Stimulated activated CD8-positive, alpha-beta memory T cell treated with anti-CD3 and anti-CD28 coated beads, Interleukin-15, amount 100 ng/mL, for 24 hours (primary cell): ENCODE data around the gene ZNF277.

Experiments
- DNase-seq: peaks from one replicate; pipeline ENCODE4 v3.0.0-alpha.2; 2020; ENCODE audit warnings: low read depth

Gene ZNF277

DNA sequence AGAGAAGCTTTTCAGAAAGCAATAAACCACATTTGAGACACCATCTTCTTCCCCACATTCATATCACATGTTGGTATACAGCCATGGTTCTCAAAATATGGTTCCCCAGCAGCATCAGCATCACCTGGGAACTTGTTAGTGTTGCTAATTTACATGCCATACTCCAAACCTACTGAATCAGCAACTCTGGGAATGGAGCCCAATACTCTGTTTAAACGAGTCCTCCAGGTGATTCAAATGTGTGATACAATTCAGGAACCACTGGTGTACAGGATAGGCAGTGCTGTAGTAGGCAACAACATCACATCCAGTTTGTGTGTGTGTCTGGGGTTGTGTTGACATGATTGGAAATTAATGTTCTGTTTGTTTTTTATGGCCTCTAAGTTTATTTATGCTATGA, 47.7 kb downstream of the ZNF277 start:
- DNase-seq, result no peak

DNA sequence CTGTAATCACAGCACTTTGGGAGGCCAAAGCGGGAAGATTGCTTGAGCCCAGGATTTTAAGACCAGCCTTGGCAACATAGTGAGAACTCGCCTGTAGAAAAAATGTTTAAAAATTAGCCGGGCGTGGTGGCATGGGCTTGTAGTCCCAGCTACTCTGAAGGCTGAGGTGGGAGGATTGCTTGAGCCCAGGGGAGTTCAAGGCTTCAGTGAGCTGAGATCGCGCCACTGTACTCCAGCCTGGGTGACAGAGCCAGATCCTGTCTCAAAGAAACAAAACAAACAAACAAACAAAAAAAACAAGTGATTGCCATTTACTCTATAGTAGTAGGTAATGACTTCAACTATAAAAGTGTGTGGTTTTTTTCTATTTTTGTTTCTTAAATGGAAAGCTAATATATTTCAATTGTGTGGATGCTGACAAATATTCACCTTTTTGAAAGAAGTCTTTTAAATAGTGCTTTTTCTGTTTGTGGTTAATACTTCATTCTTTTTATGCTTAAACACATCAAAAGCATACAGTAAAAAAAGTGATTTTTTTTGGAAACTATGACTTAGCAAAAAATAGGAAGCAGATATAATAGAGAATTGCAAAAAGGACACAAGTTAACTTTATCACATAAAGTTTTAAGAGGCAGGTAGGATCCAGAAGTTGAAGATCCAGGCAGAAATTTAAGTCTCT, 48.4 kb downstream of the ZNF277 start:
- no peak for DNase-seq

DNA sequence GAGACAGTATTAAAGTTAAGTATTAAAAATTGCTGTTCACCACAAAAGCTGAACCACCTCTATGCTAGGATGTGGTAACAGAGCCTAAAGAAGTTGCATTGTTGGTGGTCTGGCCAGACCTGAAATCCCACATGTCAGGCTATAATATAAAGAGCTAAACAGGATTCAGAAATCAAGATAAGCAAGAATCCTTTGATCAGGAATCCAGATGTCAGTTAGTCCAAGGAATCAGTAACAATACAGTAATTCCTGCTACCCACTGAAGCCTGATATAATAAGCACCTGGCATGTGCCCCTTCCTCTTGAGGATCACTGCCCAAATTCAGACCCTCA, 48.9 kb downstream of the ZNF277 start:
- no peak for DNase-seq

DNA sequence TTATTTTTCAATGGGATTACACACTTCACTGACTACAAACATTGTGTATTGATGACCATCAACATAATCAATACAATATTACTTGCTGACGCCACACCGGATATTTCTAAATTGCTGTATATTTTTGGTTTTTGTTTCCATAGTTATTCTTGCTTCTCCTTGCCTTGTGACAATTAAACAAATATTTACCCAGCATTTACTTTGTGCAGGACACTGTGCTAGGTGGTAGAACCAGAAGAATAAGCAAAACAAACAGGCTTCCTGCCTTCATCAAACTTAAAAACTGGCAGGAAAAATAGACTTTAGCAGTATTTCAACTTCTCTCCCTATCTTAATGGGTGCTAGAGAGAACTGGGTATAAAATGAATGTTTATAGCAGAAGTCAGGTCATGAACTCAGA, 50.6 kb downstream of the ZNF277 start:
- DNase-seq, result no peak

DNA sequence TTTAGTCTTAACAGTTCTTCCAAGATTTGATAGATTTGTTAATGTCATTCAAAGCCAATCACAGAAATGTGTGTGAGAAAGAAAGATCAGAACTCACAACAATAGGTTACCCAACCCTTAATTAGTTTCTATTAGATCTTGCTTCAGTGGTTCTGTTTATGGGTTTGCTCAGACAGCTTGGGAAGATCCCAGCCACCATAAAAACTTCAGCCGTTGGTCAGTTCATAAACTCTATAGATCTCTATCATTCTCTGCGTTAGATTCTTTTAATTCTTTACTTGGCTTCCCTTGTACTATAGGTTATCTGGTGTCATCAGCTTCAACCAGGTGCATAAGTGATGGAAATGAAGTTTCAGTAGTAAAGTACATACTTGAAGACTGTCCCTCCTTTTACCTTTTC, 54.4 kb downstream of the ZNF277 start:
- no peak for DNase-seq

DNA sequence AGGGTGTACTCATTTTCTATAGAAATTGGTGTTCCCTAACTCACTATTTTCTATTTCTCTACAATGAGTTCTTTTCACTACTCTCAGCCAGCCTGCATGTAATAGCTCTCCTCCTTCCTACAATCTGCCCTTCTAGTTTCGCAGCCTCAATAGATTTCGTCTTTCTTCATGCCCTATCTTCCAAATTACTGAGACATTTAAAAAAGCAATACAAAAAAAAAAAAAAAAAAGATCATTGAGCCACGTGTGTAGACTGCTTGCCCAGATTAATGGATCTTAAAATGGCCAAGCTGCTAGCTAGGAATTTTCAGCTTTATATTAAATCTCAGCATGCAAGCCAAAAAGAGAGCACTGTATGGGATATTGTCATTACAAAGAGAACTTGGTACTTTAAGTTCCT, 55.5 kb downstream of the ZNF277 start:
- no peak for DNase-seq

DNA sequence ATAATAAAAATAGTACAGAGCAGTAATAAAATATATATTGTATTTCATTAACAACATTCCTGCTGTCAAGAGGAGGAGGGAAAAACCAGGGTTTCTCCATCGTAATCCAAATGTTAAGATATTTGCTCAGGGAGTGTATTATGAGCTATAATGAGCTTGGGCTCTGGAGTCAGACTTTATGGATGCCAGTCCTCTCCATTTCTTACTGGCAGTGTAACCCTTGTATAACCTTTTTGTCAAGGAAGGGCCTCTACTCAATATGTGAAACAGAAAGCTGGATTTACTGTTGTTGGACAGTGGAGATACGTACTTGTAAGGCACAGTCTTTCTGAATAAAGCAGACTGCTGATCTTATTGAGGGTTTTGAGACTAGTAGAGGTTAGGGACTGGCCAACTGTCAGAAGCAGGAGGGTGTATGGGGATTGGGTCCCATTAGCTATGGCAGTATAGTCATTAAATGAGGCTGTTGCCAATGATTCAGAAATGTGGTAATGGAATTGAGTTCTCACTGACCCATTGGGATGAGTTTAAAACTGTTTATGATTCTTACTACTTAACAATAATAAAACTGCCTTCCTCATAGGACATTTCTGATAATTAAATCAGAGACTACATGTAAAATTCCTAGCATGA, 56.5 kb downstream of the ZNF277 start:
- DNase-seq, result no peak

DNA sequence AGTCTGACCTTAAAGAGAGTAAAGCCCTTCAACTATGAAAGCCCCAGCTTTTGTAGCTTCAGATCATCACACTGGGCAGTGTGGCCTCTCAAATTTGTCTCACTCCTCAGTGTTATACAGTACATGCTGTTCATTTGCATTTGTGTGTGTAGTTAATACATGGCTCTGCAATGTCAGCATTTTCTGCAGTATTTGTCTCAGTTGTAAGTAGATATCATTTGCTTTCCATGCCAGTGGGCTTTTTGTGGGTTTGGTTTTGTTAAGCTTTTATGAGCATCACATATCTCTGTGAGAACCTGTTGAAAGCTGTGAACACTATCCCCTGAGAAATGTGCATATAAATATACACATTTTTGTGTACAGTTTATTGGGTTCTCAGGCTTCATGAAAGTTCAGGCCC, 57.0 kb downstream of the ZNF277 start:
- no peak for DNase-seq

DNA sequence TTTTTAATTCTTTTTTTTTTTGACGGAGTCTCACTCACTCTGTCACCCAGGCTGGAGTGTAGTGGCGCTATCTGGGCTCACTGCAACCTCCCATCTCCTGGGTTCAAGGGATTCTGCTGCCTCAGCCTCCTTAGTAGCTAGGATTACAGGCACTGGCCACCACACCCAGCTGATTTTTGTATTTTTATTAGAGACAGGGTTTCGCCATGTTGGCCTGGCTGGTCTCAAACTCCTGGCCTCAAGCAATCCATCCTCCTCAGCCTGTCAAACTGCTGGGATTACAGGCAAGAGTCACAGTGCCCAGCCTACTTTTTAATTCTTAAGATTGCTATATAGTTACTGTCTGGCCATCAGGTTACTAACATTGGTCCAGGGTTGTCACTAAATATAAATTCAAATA, 59.6 kb downstream of the ZNF277 start:
- no peak for DNase-seq

DNA sequence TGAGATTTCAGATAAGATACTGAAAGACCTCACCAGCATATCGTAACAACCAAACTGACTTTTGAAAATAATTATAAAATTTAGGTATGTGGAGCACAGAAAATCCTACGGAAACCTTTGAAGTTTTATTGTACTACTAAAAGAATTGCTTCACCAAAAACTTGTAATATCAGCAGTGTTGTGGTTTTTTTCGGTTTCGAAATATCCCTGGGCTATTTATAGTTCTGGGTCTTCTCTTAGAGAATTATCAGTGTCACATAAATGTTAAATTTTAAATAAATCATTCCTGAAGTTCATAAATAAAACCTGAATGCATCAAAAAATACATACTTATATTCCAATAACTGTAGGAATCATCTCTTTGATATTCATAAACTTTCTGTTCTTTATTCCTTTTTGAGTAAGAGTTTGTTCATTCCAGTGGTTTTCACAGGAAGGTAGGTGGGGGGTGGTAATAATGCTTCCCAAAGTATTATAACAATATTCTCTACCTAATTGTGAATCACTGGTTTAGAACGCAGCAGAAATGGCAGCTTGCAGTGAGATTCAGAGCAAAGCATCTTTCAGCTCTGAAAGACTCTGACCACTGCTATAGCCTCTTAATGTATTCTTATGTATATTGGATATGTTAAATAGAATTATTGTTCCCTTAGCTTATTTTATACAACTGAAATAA, 60.2 kb downstream of the ZNF277 start:
- DNase-seq, result no peak

DNA sequence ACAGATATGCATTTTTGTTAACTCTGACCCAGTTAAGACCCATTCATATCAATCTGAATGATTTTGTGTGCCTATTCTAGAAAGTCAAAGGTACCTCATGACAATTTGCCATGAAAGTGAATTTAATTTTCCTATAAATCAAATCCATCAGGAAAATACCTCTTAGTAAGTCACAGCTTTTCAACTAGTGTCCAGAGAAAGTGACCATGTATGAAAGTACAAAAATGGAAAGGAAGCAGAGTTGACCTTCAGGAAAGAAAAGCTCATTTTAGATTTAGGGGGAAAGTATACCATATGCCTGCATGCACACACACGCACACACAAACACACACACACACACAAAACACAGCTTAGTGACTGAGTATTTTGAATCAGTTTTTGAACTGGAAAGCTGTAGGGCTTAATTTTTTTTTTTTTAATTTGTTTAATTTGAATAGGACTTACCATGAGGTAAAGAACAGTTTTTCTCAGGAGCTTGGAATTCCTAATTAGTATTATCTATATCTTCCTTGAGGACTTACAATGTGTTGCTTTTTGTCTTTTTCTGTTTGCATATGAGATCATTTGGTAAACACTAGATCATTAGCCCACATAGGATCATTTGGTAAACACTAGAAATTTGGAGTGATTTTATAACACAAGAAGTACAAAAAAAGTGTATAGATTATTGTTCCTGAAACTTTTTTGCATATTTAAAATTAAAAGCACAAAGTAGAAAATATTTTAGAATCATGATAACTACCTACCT, 61.6 kb downstream of the ZNF277 start:
- no peak for DNase-seq

DNA sequence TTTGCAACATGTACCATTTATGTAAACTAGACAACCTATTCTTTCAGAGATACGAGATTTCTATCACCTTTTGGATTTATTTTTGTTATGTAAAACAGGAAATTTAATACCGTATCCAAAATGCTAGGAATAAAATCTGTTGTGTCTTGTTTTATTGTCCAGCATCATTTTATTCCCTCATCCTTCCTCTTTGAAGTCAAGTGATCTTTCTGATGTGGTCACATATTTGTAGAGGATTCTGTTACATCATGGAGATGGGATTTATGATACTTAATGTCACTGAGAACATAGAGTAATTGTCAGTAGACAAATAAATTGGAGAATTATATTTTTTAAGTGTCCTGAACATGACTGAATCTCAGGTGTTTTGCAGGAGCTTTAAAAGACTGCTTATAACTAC, 64.7 kb downstream of the ZNF277 start:
- no peak for DNase-seq

DNA sequence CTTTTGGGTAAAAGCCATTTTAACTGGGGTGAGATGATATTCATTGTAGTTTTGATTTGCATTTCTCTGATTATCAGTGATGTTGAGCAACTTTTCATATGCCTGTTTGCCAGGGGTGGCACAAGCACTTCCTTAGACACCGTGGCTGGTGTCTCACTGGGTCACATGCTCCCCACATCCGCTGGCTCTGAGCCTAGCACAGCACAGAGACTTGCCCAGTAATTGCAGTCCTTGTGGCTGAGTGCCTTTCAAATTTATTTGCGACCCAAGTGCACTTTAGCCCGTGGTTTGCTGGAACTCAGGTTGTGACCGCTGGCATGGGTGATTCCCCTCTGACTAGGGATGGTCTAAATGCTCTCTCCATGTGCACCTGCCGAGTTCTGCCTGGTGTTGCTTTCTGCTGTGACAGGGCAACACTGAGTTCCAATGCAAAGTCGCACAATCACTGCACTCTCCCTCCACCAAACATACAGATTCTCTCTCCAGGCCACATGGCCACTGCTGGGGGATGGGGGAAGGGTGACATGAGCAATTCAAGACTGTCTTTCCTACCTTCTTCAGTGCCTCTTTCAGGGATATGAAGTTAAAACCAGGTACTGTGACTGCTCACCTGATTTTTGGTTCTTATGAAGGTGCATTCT, 66.5 kb downstream of the ZNF277 start:
- no peak for DNase-seq

DNA sequence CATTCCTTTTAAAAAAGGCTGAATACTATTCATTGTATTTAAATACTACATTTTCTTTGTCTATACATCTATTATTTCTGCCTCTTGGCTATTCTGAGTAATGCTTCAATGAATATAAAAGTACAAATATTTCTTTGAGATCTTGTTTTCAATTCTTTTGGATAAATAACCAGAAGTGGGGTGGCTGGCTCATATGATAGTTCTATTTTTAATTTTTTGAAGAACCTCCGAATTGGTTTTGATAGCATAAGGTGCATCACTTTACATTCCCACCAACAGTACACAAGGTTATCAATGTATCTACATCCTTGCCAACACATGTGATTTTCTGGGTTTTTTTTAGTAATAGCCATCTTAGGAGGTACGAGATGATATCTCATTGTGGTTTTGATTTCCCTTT, 72.5 kb downstream of the ZNF277 start:
- no peak for DNase-seq

DNA sequence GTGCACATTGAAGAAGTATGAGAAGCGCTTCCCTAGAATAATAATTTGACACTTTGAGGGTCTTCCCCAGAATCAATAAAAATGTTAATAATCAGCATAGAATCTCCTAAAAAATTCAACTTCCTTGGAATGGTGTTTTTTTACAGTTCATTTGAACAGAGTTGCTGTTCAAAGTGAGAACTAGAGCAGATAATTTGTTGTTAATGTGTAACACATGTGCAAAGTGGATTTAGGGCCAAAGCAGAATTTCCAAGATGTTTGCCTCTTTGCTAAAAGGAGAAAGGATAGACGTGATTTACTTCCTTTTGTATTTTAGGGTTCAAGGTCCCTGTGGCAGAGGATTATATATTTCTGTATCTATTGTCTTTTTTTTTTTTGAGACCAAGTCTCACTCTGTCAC, 73.8 kb downstream of the ZNF277 start:
- no peak for DNase-seq

DNA sequence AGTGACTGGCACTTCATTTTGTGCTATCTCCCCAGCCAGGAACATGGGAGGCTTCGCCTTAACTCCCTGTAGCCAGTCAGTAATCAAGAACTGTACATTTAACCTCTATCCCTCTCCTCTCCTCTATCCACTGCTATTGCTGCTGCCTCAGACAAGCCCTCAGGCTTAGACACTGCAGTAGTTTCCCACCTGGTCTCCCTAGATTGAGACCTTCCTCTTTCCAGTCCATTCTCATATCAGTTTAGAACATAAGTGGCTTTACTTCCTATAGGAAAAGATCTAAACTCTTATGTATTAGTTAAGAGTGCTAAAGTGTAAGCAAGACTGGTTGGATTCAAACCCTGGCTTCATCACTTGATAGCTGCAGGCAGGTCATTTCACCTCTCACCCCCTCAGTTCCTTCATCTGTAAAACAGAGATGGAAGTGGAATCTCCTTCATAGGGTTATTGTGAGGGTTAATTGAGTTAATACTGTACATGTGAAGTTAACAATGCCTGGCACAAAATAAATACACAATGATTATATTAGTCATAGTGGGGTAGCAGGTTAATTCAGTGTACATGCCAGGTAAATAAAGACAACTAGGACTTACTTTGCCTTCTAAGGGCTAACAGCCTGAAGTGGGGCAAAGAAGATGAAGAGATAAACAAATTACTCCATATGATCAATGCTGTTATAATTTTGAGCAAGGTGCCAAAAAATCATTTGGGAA, 76.1 kb downstream of the ZNF277 start:
- DNase-seq, result no peak

DNA sequence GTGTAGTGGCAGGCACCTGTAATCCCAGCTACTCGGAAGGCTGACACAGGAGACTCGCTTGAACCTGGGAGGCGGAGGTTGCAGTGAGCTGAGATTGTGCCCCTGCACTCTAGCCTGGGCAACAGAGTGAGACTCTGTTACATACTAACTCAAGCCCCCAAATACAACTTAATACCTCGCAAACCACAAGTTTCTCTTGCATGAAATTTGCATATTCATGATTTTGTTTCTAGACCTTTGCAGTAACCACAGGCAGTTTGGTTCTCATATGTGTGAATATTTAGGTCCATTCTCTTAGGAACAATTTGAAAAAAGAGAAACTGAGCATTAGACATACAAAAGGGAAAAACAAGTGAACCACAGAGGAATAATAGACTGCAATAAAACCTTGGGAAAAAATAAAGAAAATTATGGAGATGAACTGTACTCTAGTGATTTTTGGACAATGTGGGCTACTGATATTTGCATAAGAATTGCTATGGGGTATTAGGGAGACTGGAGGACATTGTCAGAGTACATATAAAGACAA, 77.0 kb downstream of the ZNF277 start:
- no peak for DNase-seq

DNA sequence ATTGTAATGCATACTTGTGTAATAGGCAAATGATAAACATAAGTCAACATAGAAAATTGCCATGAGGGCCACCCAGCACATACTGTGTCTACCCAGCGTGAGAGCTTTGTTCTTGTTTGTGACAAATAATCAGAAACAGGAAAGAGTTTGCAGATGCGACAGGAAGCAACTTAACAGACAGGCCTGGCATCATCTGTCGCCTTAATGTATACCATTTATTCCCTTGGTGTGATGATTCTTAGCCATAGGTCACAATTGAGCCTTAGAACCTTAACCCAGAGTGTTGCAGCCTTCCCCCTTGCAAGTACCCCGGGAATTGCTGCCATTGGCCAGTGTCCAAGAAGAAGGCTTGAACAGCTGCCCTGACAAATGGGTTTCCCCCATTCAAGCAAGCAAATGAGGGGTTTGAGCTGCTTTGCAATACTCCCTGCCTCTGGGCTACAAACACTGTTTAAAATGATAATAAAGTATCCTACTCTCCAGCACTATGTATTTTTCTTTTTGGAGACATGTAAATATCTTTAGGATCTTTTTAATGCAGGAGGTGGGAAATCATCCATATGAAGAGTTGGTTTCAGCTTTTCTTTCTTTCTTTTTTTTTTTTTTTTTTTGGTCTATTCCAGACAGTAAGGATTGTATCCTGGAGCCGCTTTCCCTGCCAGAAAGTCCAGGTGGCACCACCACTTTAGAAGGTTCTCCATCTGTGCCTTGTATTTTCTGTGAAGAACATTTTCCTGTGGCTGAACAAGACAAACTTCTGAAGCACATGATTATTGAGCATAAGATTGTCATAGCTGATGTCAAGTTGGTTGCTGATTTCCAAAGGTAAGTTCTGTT, 80.0 kb downstream of the ZNF277 start:
- DNase-seq, result no peak

DNA sequence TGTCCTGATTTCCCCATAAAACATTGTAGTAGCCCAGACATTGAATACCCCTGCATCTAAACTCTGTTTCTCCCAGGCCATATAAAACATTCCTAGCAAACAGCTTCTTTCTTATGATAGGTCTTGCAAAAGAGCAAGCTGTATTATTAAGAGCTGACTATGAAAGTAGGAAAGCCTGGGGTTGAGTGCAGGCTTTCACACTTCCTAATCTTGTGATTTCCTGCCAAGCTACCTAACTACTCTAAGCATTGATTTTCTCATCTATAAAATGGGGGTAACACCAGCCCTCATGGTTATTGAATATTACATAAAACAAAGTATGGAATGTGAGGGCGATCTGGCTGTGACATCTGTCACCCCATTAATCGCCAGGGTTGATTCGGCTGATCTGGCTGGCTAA, 81.8 kb downstream of the ZNF277 start:
- no peak for DNase-seq

DNA sequence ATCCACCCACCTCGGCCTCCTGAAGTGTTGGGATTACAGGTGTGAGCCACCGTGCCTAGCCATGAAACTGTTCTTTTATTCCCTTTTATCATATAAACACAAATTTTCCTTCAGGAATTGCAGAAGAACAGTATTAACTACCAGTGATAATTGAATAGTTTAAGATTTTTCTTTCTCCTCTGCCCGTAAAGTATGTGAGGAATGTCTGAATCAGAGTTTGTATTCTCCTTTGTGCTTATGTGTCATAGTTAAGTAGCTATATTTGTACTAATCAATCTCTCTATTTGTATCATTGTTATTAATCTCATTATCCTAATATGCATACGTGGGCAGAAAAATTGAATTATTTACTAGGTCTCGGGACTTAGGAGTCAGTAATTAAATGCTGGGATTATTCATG, 83.6 kb downstream of the ZNF277 start:
- no peak for DNase-seq

DNA sequence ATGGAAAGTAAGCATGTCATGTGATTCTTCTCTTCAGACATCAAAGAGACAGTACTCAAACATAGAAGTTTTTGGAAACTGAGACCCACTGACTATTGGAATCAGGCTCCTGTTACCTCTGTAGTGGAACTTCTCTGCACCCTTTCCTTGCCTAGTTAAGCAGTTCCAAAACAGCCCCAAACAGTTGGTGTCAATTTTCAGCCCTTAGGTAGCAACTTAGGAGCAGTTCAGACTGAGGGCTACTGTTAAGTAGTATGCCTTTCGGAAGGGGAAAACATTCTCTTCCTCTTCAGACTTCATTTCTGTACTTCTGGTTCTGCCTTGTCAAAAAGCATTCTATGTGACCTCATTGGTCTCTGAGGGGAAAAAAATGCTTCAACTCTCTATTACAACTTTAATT, 85.7 kb downstream of the ZNF277 start:
- no peak for DNase-seq
